Limb (tissue), 2 donors: ENCODE data around the gene RNF39.
A peak's percentile ranks its signal among the peaks of the same experiment; 100 is the strongest.

ENCODE experiments used
- DNase-seq, 2 donors: peaks; one replicate each; pipeline ENCODE4 v3.0.0-alpha.2; 2016; ENCODE audit errors: extremely low spot score in 2 of 2

RNF39 gene

GRCh38 chr6:30097902-30098768 lies 22.6 kb upstream of the RNF39 start:
- DNase-seq = no peak

DNA sequence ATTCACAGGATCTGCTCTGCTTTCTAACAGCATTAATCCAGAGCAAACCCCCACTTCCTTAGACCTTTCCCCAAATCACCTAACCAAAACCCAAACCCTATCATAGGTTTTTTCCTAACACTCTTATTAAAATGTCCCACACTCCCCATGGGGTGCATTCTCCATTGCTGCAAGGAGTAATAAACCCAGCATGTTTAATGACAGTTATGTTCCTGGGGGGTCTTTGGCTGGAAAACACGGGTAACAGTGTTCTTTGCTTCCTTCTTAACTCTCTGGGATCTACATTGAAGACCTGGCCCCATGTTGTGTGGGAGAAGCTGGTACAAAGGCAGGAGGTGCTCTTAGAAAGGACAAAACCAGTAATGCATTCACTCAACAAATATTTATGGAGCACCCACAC lies 21.3 kb upstream of the RNF39 start:
- DNase-seq = no peak

GRCh38 chr6:30093951-30094661 lies 18.5 kb upstream of the RNF39 start:
- DNase-seq = no peak

DNA sequence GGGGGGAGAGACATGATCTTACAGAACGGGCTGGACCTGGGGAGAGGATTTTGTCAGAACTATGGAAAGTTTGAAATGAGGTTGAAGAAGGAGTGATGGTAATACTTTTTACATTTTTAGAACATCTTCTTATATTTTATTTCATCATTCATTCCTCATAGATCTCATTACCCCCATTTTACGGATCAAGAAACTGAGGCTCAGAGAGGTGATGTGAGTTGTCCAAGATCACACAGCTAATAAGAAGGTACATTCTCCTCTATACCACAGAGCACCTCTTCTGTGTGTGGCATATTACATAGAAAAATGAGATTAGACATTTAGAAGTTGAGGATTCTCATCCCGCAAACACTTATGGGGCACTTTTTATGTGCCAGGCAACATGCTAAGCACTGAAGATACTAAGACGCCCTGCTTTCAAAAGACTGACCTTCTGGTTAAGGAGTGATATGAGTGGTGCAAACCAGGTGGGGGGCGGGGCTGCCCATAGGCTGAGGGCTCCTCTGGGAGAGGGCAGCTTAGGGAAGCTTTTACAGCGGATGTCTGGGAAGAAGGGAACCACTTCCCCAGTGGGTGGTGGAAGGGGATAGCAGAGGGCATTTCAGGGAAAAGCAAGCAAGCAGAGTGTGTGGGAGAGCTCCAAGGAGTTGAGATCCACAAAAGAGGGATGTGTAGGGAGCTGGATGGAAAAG lies 17.4 kb upstream of the RNF39 start:
- no peak for DNase-seq

- no peak for DNase-seq
Measured at GRCh38 chr6:30091577-30092381, 16.2 kb upstream of the RNF39 start.

GRCh38 chr6:30087876-30088275 lies 12.3 kb upstream of the RNF39 start:
- DNase-seq = no peak

GRCh38 chr6:30077218-30077617 lies 1.6 kb upstream of the RNF39 start:
- no peak for DNase-seq

GRCh38 chr6:30075790-30076732 lies 492 bp upstream of the RNF39 start:
- peak in 1 of 2 donors; percentile 51 for DNase-seq

GRCh38 chr6:30074331-30075093 lies 1.1 kb downstream of the RNF39 start:
- DNase-seq = peak in 1 of 2 donors; percentile 49

DNA sequence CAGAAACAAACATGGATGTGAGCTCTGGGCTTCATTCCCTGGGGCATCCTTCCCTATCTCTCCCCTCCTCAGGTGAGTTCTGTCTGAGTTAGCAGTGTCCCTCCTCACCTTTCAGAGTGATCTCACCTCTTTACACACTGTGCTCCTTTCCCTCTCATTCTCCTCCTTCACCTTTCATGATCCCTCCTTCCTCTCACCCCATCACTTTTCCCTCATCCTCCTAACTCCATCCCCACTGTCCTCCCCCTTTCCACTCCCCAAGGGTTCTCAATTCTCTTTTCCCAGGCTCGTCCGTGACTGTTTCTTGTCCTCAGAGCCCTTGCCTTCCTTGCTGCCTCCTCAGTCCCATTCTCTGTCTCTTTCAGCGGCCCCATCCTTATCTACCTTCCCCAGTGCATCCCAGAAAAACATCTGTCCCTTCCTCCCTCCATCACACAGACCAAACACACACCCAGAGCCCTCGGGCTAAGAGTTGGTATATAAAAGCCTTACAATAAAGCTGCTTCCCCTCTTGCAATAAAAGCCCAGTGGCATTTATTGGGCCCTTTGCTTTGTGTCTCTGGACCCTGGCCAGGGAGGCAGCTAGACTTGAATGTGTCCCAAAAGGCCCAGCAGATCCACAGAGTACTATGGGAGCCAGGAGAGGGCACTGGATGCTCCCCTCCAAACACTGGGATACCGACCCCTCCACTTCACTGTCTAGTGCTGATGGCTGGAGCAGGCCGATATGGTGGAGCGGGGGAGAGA lies 1.9 kb downstream of the RNF39 start:
- no peak for DNase-seq

DNA sequence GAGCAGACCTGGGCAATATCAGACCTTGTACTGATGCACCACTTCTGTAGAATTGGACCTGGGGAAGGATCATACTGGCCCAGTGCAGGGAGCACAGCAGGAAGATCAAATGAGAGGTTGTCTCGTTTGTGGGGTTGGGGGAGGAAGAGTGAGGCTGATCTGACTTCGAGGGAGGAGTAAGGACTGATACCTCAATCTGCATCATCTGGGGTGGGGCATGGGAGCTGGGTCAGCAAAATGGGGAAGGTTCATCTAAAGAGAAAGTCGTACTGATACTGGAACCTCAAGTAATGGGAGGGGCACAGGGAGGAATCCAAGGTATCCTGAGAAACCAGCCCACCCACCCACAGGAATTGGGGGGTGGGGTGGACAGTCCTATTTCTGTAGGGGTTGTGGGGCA lies 3.7 kb downstream of the RNF39 start:
- no peak for DNase-seq

DNA sequence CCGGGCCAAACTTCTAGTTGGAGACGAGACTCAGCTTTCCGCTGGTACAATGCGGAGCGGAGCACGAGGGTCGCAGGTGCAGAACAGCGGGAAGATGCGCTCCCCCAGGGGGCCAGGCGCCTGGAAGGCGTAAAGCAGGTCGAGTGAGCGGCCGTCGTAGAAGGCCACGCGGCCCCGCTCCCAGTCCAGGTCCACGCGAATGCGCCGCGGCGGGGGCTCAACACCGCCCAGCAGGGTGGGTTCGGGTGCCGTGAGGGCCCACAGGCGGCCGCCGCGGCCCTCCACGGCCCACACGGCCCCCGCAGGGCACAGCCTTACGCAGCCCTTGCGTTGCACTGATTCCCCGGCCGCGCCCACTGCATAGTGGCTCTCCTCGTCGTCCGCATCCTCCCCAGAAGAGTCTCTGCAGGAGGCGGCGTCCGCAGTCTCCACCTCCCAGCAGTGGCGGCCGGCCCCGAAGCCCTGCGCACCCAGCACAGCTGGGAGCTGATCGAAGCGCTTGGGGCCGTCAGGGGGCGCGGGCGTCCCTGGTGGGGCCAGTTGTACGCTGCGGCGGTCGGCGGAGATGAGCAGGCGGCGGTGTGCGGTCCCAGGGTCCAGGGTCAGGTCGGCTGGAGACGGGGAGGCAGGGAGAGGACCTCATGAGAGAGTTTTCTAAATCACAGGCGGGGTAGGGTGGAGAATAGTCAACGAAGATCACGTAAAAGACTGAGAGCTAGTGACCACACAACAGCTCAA lies 4.3 kb downstream of the RNF39 start:
- no peak for DNase-seq

DNA sequence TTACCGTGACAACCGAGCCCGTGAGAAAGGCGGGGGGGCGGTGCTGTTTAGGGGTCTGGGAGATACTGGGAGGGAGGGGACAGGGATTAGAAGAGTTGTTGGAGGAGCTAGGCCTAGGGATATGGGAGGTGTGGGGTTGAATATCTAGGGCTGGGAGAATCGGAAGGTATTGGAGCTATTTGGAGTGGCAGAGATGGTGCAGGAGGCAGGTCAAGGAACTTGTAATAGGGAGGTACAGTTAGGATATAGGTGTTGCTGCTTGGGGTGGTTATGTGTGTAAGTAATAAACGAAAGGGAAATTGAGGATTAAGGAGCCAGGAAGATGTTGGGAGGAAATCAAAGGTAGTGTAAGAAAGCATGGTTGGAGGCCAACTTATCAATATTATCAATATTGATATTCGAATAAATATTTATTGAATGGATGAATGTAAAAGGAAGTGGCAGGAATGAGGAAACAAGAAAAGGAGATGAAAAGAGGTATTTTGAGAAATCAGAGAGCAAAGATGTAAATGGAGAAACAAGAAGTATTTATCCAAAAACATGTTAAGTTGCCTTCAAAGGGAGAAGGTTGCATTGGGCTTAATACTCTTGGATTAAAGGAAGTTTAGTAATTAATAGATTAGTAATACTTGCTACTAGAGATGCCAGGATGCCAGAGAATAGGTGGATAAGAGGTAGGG lies 8.0 kb downstream of the RNF39 start:
- DNase-seq = no peak

- DNase-seq = peak; percentile 98 to 99
Measured at GRCh38 chr6:30066577-30067459, 8.8 kb downstream of the RNF39 start, which contains the start of gene PPP1R11. TSS of gene PPP1R11 (plus strand) at chr6:30067198. CDS start at chr6:30067411, 213 bp downstream.

- DNase-seq = no peak
Measured at GRCh38 chr6:30066082-30066481, 9.5 kb downstream of the RNF39 start.

- DNase-seq = no peak
Measured at GRCh38 chr6:30063315-30063714, 12.3 kb downstream of the RNF39 start.
